Endothelial cell of umbilical vein (primary cell): Measurements from ENCODE around the gene ITPRIPL1.

Experiments
- CTCF ChIP-seq, 2 donors: IDR thresholded peaks; 1 replicate in 1 of 2; 2 replicates in 1 of 2; pipeline ENCODE4 v1.5.1; 2011; ENCODE audit warnings: low read length in 2 of 2, mild to moderate bottlenecking in 2 of 2, moderate library complexity in 2 of 2, control low read depth in 1 of 2, inconsistent platforms in 1 of 2, low read depth in 1 of 2; ENCODE audit not compliant: insufficient read depth in 1 of 2; ENCODE audit errors: extremely low read depth in 1 of 2
- JUN ChIP-seq: IDR thresholded peaks from 2 replicates; pipeline ENCODE4 v1.6.1; 2011; ENCODE audit warnings: borderline replicate concordance, low read depth; ENCODE audit not compliant: insufficient read length, insufficient read depth

- TF ChIP-seq CTCF (IDR thresholded peaks at IDR 0.05; ENCODE audit: extremely low read depth in 1 of 2, insufficient read depth in 1 of 2, low read depth in 1 of 2, low read length in 2 of 2) (no peak), JUN (no peak)
Observed at GRCh38 chr2:96317584-96317997, 7.5 kb upstream of the ITPRIPL1 start.
